ENCODE data around the gene RAD54L. TPM values are rescaled to one million over a fixed set of nuclear protein-coding genes. Genes with fewer than 3 reads are reported as not detected.

RAD54L gene
- total RNA-seq, 3 donors from 2014 or later (not counting 1 experiment from before 2014, with no cell fraction given), result 1.8 to 2.3 (median 1.8) TPM

DNA sequence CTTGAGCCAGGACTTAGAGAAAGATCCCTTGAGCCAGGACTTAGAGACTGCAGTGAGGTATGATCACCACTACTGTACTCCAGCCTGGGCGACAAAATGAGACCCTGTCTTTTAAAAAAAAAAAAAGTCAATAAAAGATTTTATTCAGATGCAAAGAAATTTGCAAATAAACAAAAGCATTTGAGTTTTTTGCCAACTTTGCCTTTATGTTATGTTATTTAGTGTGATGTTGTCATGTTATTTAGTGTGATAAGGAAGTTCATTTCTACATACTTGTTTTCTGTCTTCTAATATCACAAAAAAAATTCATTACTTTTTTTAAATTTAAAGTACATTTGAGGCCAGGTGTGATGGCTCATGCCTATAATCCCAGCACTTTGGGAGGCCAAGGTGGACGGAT is 9.0 kb downstream of the RAD54L start:
- H3K27me3 Mint-ChIP-seq (ENCODE audit: low read depth in 2 of 2), result no peaks in the 10 kb centered on the region
- no peaks in the 10 kb centered on the region for H3K9me3 ChIP-seq (ENCODE audit: control insufficient read depth, insufficient read depth, low read length)
- ATAC-seq (no peak), DNase-seq (no peak)
- no peaks in the 10 kb centered on the region for H3K27me3 ChIP-seq (ENCODE audit: control insufficient read depth, insufficient read depth, low read length)
- no peaks in the 10 kb centered on the region for H3K4me1 ChIP-seq (ENCODE audit: control insufficient read depth, insufficient read depth, low read length)
- no peak overlapping the region for H3K4me3 Mint-ChIP-seq
- H3K4me3 ChIP-seq (ENCODE audit: low read length), result no peak overlapping the region
- H3K36me3 Mint-ChIP-seq, result no peaks in the 10 kb centered on the region
- intact Hi-C loops (cut with micrococcal nuclease), result no loop called here
- H3K9me3 Mint-ChIP-seq, result no peaks in the 10 kb centered on the region
- no peak overlapping the region for H3K27ac ChIP-seq (ENCODE audit: low read length)
- no peak overlapping the region for H3K27ac Mint-ChIP-seq
- H3K4me1 Mint-ChIP-seq, result no peaks in the 10 kb centered on the region
- TF ChIP-seq, protein P1, sequence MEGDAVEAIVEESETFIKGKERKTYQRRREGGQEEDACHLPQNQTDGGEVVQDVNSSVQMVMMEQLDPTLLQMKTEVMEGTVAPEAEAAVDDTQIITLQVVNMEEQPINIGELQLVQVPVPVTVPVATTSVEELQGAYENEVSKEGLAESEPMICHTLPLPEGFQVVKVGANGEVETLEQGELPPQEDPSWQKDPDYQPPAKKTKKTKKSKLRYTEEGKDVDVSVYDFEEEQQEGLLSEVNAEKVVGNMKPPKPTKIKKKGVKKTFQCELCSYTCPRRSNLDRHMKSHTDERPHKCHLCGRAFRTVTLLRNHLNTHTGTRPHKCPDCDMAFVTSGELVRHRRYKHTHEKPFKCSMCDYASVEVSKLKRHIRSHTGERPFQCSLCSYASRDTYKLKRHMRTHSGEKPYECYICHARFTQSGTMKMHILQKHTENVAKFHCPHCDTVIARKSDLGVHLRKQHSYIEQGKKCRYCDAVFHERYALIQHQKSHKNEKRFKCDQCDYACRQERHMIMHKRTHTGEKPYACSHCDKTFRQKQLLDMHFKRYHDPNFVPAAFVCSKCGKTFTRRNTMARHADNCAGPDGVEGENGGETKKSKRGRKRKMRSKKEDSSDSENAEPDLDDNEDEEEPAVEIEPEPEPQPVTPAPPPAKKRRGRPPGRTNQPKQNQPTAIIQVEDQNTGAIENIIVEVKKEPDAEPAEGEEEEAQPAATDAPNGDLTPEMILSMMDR (IDR thresholded peaks at IDR 0.05), result no peak
- WGBS (ENCODE audit: insufficient coverage), result 100% methylated on average over 1 of the region's 2 CpGs
- no peaks in the 10 kb centered on the region for H3K36me3 ChIP-seq (ENCODE audit: control insufficient read depth, insufficient read depth, low read length)

DNA sequence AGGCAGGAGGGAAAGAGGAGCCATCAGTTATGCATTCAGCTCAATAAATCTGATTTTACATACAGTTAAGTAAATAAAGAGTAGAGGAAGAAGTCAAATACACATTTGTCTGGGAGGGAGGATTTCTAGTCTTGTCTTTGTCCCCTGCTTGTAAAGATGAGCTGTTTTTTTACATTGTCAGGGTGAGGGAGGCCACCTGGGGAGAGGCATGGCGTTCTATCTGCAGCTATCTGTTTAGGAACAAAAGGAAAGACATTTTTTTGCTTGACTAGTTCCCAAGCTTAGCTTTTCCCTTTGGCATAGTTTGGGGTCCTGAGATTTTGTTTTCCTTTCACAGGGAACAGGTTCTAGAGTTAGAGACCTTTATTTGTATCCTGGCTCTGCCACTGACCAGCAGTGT is 14.9 kb downstream of the RAD54L start:
- 82% methylated on average over 1 of the region's 1 CpG for WGBS (ENCODE audit: insufficient coverage)
- no peak overlapping the region for H3K4me3 Mint-ChIP-seq
- no peaks in the 10 kb centered on the region for H3K9me3 Mint-ChIP-seq
- no peaks in the 10 kb centered on the region for H3K36me3 Mint-ChIP-seq
- ATAC-seq (no peak), DNase-seq (no peak)
- no peaks in the 10 kb centered on the region for H3K27me3 Mint-ChIP-seq (ENCODE audit: low read depth in 2 of 2)
- Histone ChIP-seq H3K27me3 (ENCODE audit: control insufficient read depth, insufficient read depth, low read length) (no peaks in the 10 kb centered on the region), H3K9me3 (ENCODE audit: control insufficient read depth, insufficient read depth, low read length) (no peaks in the 10 kb centered on the region), H3K27ac (ENCODE audit: low read length) (no peak overlapping the region), H3K4me1 (ENCODE audit: control insufficient read depth, insufficient read depth, low read length) (no peaks in the 10 kb centered on the region), H3K4me3 (ENCODE audit: low read length) (no peak overlapping the region), H3K36me3 (ENCODE audit: control insufficient read depth, insufficient read depth, low read length) (peaks cover 2% of the 10 kb centered on the region)
- no peaks in the 10 kb centered on the region for H3K4me1 Mint-ChIP-seq
- intact Hi-C loops (cut with micrococcal nuclease), result no loop called here
- no peak overlapping the region for H3K27ac Mint-ChIP-seq
- TF ChIP-seq, protein P1 (IDR thresholded peaks at IDR 0.05), result no peak

DNA sequence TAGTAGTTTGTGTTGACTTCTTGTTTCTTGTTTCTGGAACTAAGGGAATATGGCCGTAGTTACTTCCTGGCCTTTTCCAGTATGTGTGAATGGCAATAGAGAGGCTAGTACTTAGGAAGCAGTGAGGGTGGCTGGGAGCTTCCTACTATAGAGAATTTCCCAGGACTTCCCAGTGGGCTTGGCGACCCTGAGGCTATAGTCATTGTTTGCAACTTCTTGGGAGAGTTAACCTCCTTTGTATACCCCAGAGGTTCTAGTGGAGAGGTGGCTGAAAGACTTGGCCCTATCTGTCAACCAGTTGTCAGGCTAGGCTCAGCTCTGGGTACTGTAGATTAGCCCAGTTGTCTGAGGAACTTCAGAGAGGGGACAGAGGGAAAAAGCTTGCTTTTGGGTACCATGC is 15.6 kb downstream of the RAD54L start:
- TF ChIP-seq, protein P1 (IDR thresholded peaks at IDR 0.05), result no peak
- no peak for DNase-seq
- H3K27me3 Mint-ChIP-seq (ENCODE audit: low read depth in 2 of 2), result no peaks in the 10 kb centered on the region
- Histone ChIP-seq H3K4me1 (ENCODE audit: control insufficient read depth, insufficient read depth, low read length) (no peaks in the 10 kb centered on the region), H3K36me3 (ENCODE audit: control insufficient read depth, insufficient read depth, low read length) (peaks cover 2% of the 10 kb centered on the region), H3K27me3 (ENCODE audit: control insufficient read depth, insufficient read depth, low read length) (no peaks in the 10 kb centered on the region), H3K9me3 (ENCODE audit: control insufficient read depth, insufficient read depth, low read length) (no peaks in the 10 kb centered on the region), H3K4me3 (ENCODE audit: low read length) (no peak overlapping the region), H3K27ac (ENCODE audit: low read length) (no peak overlapping the region)
- no peaks in the 10 kb centered on the region for H3K36me3 Mint-ChIP-seq
- 100% methylated on average over 2 of the region's 2 CpGs for WGBS (ENCODE audit: insufficient coverage)
- H3K9me3 Mint-ChIP-seq, result no peaks in the 10 kb centered on the region
- intact Hi-C loops (cut with micrococcal nuclease), result no loop called here
- H3K4me1 Mint-ChIP-seq, result no peaks in the 10 kb centered on the region
- no peak overlapping the region for H3K4me3 Mint-ChIP-seq
- H3K27ac Mint-ChIP-seq, result no peak overlapping the region
- no peak for ATAC-seq

DNA sequence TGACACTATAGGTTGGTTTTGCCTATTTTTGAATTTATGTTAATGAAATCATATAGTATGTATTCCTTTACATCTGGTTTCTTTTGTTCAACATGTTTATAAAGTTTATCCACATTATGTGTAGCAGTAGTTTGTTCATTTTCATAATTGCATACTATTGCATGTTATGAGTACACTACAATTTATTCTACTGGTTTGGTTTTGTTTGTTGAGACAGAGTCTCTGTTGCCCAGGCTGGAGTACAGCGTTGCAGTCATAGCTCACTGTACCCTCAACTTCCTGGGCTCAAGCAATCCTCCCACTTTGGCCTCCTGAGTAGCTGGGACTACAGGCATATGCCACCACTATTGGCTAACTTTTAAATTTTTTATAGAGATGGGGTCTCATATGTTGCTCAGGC is 21.0 kb downstream of the RAD54L start:
- TF ChIP-seq, protein P1 (IDR thresholded peaks at IDR 0.05), result no peak
- WGBS (ENCODE audit: insufficient coverage), result 100% methylated on average over 1 of the region's 1 CpG
- Mint-ChIP-seq H3K36me3 (no peaks in the 10 kb centered on the region), H3K27me3 (ENCODE audit: low read depth in 2 of 2) (no peaks in the 10 kb centered on the region), H3K27ac (no peak overlapping the region), H3K4me1 (no peaks in the 10 kb centered on the region), H3K9me3 (no peaks in the 10 kb centered on the region), H3K4me3 (no peak overlapping the region)
- Histone ChIP-seq H3K27me3 (ENCODE audit: control insufficient read depth, insufficient read depth, low read length) (no peaks in the 10 kb centered on the region), H3K27ac (ENCODE audit: low read length) (no peak overlapping the region), H3K9me3 (ENCODE audit: control insufficient read depth, insufficient read depth, low read length) (no peaks in the 10 kb centered on the region), H3K36me3 (ENCODE audit: control insufficient read depth, insufficient read depth, low read length) (peaks cover 2% of the 10 kb centered on the region), H3K4me1 (ENCODE audit: control insufficient read depth, insufficient read depth, low read length) (no peaks in the 10 kb centered on the region), H3K4me3 (ENCODE audit: low read length) (no peak overlapping the region)
- intact Hi-C loops (cut with micrococcal nuclease), result no loop called here
- DNase-seq (no peak), ATAC-seq (no peak)
